ENCODE data around the gene MANBA. TPM values are rescaled to one million over a fixed set of nuclear protein-coding genes. Genes with fewer than 3 reads are reported as not detected.

MANBA gene
- total and polyA plus RNA-seq, 12 donors = 8.9 to 47.7 (median 27.7) TPM

DNA sequence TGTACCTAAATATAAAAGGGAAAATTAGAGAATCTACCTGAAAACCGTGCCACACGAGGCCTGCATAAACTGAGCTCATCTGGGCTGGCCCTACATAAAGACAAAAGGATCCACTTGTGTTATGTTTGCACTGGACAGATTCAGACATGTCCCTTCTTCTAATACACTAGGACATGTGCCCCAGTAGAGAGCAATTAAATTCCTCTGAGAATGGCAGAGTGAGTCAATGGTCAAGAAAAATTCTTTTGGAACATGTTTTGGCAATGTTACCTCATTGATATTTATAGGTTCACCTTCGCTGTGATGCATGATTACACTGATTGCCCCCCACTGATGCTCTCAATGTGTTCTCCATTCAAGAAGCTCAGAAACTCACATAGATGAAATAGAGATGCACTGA, 95.2 kb downstream of the MANBA start:
- TF ChIP-seq, protein P1, sequence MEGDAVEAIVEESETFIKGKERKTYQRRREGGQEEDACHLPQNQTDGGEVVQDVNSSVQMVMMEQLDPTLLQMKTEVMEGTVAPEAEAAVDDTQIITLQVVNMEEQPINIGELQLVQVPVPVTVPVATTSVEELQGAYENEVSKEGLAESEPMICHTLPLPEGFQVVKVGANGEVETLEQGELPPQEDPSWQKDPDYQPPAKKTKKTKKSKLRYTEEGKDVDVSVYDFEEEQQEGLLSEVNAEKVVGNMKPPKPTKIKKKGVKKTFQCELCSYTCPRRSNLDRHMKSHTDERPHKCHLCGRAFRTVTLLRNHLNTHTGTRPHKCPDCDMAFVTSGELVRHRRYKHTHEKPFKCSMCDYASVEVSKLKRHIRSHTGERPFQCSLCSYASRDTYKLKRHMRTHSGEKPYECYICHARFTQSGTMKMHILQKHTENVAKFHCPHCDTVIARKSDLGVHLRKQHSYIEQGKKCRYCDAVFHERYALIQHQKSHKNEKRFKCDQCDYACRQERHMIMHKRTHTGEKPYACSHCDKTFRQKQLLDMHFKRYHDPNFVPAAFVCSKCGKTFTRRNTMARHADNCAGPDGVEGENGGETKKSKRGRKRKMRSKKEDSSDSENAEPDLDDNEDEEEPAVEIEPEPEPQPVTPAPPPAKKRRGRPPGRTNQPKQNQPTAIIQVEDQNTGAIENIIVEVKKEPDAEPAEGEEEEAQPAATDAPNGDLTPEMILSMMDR (IDR thresholded peaks at IDR 0.05) = no peak
- Histone ChIP-seq H3K4me3 (no peak overlapping the region), H3K4me1 (peaks cover 0 to 13% (median 0%) of the 10 kb centered on the region in 9 donors), H3K27me3 (no peaks in the 10 kb centered on the region), H3K36me3 (peaks cover 0 to 88% (median 4%) of the 10 kb centered on the region in 9 donors), H3K9me3 (no peaks in the 10 kb centered on the region), H3K27ac (peak overlapping the region in 2 of 10 donors; percentile 16 to 24)
- intact Hi-C loops (cut with DNase I) = no loop called here
- 76 to 86% methylated on average over 3 of the region's 3 CpGs for WGBS, 2 donors
- peak in 1 of 8 donors; percentile 42 for ATAC-seq
- no peak for DNase-seq

DNA sequence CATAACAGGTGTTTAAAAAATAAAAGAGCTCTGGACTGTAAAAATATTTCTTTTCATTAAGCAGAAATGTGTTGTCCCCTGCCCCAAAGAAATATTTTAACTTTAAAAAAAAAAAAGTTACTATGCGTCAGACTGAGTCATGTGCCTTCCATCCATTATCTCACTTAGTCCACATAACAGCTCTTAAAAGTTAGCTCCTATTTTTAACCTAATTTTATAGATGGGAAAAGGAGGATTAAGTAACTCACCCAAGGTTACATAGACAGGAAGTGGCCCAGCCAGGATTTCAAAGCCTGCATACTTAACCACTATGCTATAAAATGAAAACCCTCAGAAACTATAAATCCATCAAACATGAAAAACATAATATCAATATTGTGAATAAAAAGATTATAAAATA, 97.7 kb downstream of the MANBA start:
- Histone ChIP-seq H3K27ac (no peak overlapping the region), H3K27me3 (no peaks in the 10 kb centered on the region), H3K36me3 (peaks cover 0 to 65% (median 4%) of the 10 kb centered on the region in 9 donors), H3K4me3 (no peak overlapping the region), H3K9me3 (no peaks in the 10 kb centered on the region), H3K4me1 (peaks cover 0 to 6% (median 0%) of the 10 kb centered on the region in 9 donors)
- intact Hi-C loops (cut with DNase I) = no loop called here
- WGBS, 2 donors = 45 to 76% methylated on average over 1 of the region's 1 CpG
- ATAC-seq (peak in 2 of 8 donors; percentile 31 to 52), DNase-seq (no peak)
- TF ChIP-seq, protein P1 (IDR thresholded peaks at IDR 0.05) = no peak

DNA sequence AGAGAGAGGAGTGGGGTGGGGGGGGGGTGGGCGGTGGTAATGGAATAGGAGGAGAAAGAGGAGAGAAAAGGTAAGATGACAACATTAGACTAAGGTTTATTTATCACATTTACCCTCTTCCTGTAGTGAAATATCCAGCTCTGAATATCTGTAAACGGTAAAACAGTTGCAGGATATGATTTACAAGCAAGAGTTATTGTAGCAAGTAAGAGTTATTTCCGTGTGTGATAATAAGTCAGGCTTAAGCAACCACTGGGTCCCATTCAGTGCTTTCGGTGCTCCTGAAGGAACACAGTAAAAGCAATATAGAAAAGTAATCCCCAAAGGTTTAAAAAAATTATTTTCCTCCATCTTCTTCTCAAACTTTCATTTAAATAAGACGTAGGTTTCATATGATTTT, 103.6 kb downstream of the MANBA start:
- Histone ChIP-seq H3K36me3 (peaks cover 0 to 26% (median 0%) of the 10 kb centered on the region in 9 donors), H3K9me3 (no peaks in the 10 kb centered on the region), H3K27me3 (no peaks in the 10 kb centered on the region), H3K4me3 (no peak overlapping the region), H3K4me1 (no peaks in the 10 kb centered on the region), H3K27ac (no peak overlapping the region)
- TF ChIP-seq, protein P1 (IDR thresholded peaks at IDR 0.05) = no peak
- intact Hi-C loops (cut with DNase I) = no loop called here
- no peak for DNase-seq
- 81 to 84% methylated on average over 5 of the region's 5 CpGs for WGBS, 2 donors
- no peak for ATAC-seq

DNA sequence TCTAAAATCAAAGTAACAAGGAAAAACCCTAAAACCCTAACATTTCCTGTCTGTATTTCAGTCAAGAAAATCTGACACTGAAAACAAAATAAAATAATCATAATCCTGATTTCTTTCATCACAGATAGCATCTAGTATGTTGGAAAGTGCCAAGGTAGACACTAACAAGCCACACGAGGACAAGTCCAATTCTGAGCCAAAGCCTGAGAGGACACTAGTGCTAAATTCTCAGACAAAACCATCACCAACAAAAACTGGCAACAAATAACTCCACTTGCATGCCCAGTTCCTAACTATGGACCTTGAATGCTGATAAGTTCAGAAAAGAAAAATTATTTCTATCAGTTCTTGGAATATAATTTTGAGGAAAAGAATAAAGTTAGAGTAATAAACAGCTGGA, 113.7 kb downstream of the MANBA start:
- DNase-seq = no peak
- H3K4me3 ChIP-seq = no peak overlapping the region
- H3K36me3 ChIP-seq = peaks cover 0 to 38% (median 16%) of the 10 kb centered on the region in 9 donors
- H3K9me3 ChIP-seq = no peaks in the 10 kb centered on the region
- peak in 1 of 8 donors; percentile 50 for ATAC-seq
- TF ChIP-seq, protein P1 (IDR thresholded peaks at IDR 0.05) = no peak
- intact Hi-C loops (cut with DNase I) = no loop called here
- H3K4me1 ChIP-seq = peaks cover 0 to 14% (median 0%) of the 10 kb centered on the region in 9 donors
- H3K27ac ChIP-seq = peak overlapping the region in 3 of 10 donors; percentile 1 to 13 (median 5)
- H3K27me3 ChIP-seq = no peaks in the 10 kb centered on the region
- WGBS, 2 donors = 14 to 38% methylated on average over 1 of the region's 1 CpG

All from heart right ventricle (tissue), 16 donors.